Activated CD4-positive, alpha-beta memory T cell treated with anti-CD3 and anti-CD28 coated beads, Interleukin-2, amount 10 ng/mL, durations not matched to agents 7 days and 5 days (primary cell): ENCODE results near the gene PCF11. TPM values are rescaled to one million over a fixed set of nuclear protein-coding genes. Genes with fewer than 3 reads are reported as not detected.

Source experiments
- total RNA-seq, 2 experiments: library from RNA; stranded (reverse); gene quantifications; one replicate each; pipeline ENCODE4 v1.2.3, GENCODE V29; 2021

PCF11 gene
- total RNA-seq, 2 experiments from 2014 or later: 74.6 to 80.0 TPM

Other genes starting within 250 kb of the PCF11 start
- 10 to 100 TPM in 1 of 2 experiments, 1 to 10 TPM in 1; 9.9 to 10.2 TPM for gene RAB30, start 85.2 kb upstream of the PCF11 start, total RNA-seq
- 1 to 10 TPM; 1.7 TPM for gene ANKRD42, start 36.6 kb downstream of the PCF11 start, total RNA-seq
- gene CCDC90B, start 129.2 kb downstream of the PCF11 start, total RNA-seq: 10 to 100 TPM; 29.7 to 31.5 TPM